DMS 273 (cell line): ENCODE results near the gene DYNC2H1.

Experiments used
- DNase-seq: peaks from one replicate; lab custom pipeline; 2025; ENCODE audit not compliant: unreplicated experiment; lab: John Stamatoyannopoulos, UW

Gene DYNC2H1

GRCh38 chr11:103528596-103528995 is 419.4 kb downstream of the DYNC2H1 start:
- no peak for DNase-seq

GRCh38 chr11:103529181-103529684 is 420.0 kb downstream of the DYNC2H1 start:
- no peak for DNase-seq
